Activated naive CD4-positive, alpha-beta T cell (primary cell): ENCODE measurements around the gene NACC1.

Experiments used
- DNase-seq, 4 experiments: peaks; one replicate each; lab custom pipeline; 2025; lab: John Stamatoyannopoulos, UW

NACC1 gene

GRCh38 chr19:13120817-13121216 is 2.8 kb downstream of the NACC1 start:
- DNase-seq = no peak

GRCh38 chr19:13121551-13122274 is 3.6 kb downstream of the NACC1 start:
- no peak for DNase-seq

GRCh38 chr19:13122275-13122878 is 4.3 kb downstream of the NACC1 start:
- no peak for DNase-seq

- DNase-seq = no peak
Observed at GRCh38 chr19:13122980-13123957, 5.2 kb downstream of the NACC1 start.

GRCh38 chr19:13127051-13127450 is 9.0 kb downstream of the NACC1 start:
- no peak for DNase-seq

GRCh38 chr19:13127811-13128575 is 9.9 kb downstream of the NACC1 start:
- no peak for DNase-seq

- no peak for DNase-seq
Observed at GRCh38 chr19:13128583-13128982, 10.5 kb downstream of the NACC1 start.

GRCh38 chr19:13129384-13129783 is 11.3 kb downstream of the NACC1 start:
- no peak for DNase-seq

GRCh38 chr19:13130886-13131490 is 12.9 kb downstream of the NACC1 start:
- DNase-seq = no peak

GRCh38 chr19:13132471-13133180 is 14.6 kb downstream of the NACC1 start:
- no peak for DNase-seq

GRCh38 chr19:13133241-13133870 is 15.3 kb downstream of the NACC1 start:
- DNase-seq = no peak

GRCh38 chr19:13134626-13135025 is 16.6 kb downstream of the NACC1 start:
- no peak for DNase-seq

GRCh38 chr19:13135068-13136062 is 17.3 kb downstream of the NACC1 start:
- no peak for DNase-seq

GRCh38 chr19:13137290-13137794 is 19.3 kb downstream of the NACC1 start:
- DNase-seq = no peak

GRCh38 chr19:13138171-13138915 is 20.3 kb downstream of the NACC1 start:
- no peak for DNase-seq

- no peak for DNase-seq
Observed at GRCh38 chr19:13138916-13139198, 20.8 kb downstream of the NACC1 start.

- DNase-seq = no peak
Observed at GRCh38 chr19:13139633-13140311, 21.7 kb downstream of the NACC1 start.
